HG02981 (cell line): Measurements from ENCODE around the gene GRK1.

Experiments used
- ATAC-seq: cut with Tn5 transposase; IDR thresholded peaks from one replicate; pipeline ENCODE4 v1.9.1; 2021; ENCODE audit warnings: mild to moderate bottlenecking, moderate library complexity; ENCODE audit not compliant: unreplicated experiment

Gene GRK1

GRCh38 chr13:113649212-113649611 lies 17.8 kb upstream of the GRK1 start:
- ATAC-seq: no peak

- no peak for ATAC-seq
Measured at GRCh38 chr13:113650275-113650674, 16.7 kb upstream of the GRK1 start.

- no peak for ATAC-seq
Measured at GRCh38 chr13:113650731-113651148, 16.3 kb upstream of the GRK1 start.

- no peak for ATAC-seq
Measured at GRCh38 chr13:113651511-113652403, 15.3 kb upstream of the GRK1 start.

GRCh38 chr13:113652404-113653263 lies 14.4 kb upstream of the GRK1 start:
- ATAC-seq: no peak

GRCh38 chr13:113653264-113654174 lies 13.5 kb upstream of the GRK1 start:
- ATAC-seq: no peak

- no peak for ATAC-seq
Measured at GRCh38 chr13:113654175-113654560, 12.9 kb upstream of the GRK1 start.

GRCh38 chr13:113654591-113655345 lies 12.3 kb upstream of the GRK1 start:
- no peak for ATAC-seq

- ATAC-seq: no peak
Measured at GRCh38 chr13:113655346-113656002, 11.5 kb upstream of the GRK1 start.

GRCh38 chr13:113656003-113656588 lies 10.9 kb upstream of the GRK1 start:
- no peak for ATAC-seq

GRCh38 chr13:113656831-113657671 lies 10.0 kb upstream of the GRK1 start:
- ATAC-seq: no peak

- ATAC-seq: no peak
Measured at GRCh38 chr13:113657851-113658741, 8.9 kb upstream of the GRK1 start, which contains the start of gene ATP4B. Gene ATP4B, minus strand, starts transcription at chr13:113658198. Its CDS starts 54 bp downstream, at chr13:113658144.

- ATAC-seq: no peak
Measured at GRCh38 chr13:113658836-113659235, 8.2 kb upstream of the GRK1 start.

- ATAC-seq: no peak
Measured at GRCh38 chr13:113659337-113659736, 7.7 kb upstream of the GRK1 start.

- ATAC-seq: no peak
Measured at GRCh38 chr13:113660066-113660465, 7.0 kb upstream of the GRK1 start.

- no peak for ATAC-seq
Measured at GRCh38 chr13:113661509-113661908, 5.5 kb upstream of the GRK1 start.

GRCh38 chr13:113663934-113664333 lies 3.1 kb upstream of the GRK1 start:
- no peak for ATAC-seq
